ENCODE results near the gene METTL6.

Gene METTL6

DNA sequence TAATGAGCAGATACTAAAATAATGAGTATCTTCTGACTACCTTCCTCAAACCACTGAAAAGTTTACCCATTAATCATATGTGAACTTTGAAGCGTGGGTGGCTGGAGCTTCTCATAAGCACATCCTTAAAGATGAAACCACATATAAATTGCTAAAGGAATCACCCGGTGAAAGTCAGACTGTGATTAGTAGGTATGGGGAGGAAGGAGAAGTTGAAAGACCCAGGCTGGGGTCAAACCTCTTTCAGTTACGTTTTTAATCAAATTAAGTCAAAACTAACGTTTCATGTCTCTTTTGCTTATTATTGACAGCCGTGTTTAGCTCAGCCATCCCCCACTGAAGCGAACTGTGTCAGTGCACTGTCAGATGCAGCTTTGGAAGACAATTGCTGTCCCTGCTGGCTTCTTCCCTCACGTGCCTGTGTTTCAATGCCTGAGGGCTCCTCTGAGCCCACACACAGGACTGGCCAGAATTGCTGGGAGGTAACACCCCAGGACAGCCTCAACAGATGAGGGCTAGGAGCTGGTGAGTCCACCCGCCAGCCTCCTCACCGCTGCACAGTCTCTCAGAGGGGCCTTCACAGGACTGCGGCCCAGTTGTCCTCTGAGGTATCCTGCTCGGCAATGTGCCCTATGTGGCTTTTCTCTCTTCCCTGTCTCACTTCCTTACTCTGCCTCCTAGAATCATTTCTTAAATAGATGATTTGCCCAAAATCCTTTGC, 65.7 kb downstream of the METTL6 start:
- DNase-seq: peak; percentile 53

DNA sequence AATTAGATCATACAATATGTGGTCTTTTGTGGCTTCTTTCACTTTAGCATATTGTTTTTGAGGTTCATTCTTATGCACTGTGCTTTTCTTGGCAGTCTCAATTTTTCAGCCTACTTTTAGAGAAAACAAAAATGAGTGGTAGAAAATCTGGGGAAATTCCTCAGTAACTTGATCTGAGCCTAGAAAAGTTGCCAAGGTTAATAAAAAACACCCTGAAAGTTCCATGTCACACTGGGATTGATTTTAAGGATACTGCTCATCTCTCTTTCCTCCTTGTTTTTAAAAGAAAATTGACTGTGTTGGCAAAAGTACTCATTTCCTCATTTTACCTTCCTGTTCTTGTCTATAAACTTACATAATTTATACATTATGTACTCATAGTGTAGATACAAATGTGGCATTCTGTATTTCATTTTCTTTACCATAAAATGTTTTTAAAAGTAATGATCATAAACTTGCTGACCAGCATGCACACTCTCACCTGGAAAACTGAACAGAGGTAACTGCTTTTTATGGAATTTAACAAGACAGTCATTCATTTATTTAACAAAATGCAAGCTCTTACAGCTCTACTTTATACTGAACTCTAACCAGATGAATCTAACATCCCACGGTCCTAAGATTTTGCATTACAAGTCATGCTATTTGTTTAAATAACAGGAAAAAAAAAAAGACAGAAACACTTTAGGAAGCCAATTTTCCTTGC, 66.4 kb downstream of the METTL6 start:
- no peak for DNase-seq
